ENCODE results near the gene TRPV4.

The TRPV4 gene

GRCh38 chr12:109775172-109775881 is 57.9 kb downstream of the TRPV4 start:
- peak; percentile 77 for DNase-seq

GRCh38 chr12:109773384-109774011 is 59.7 kb downstream of the TRPV4 start:
- DNase-seq: peak; percentile 81

- peak; percentile 41 for DNase-seq
These were observed 60.4 kb downstream of the TRPV4 start for GRCh38 chr12:109772622-109773321.

GRCh38 chr12:109771746-109772621 is 61.2 kb downstream of the TRPV4 start:
- peak; percentile 63 for DNase-seq

- no peak for DNase-seq
These were observed 62.1 kb downstream of the TRPV4 start for GRCh38 chr12:109770861-109771670.

- no peak for DNase-seq
These were observed 62.9 kb downstream of the TRPV4 start for GRCh38 chr12:109770104-109770860.

- no peak for DNase-seq
These were observed 64.1 kb downstream of the TRPV4 start for GRCh38 chr12:109768901-109769670.

GRCh38 chr12:109767991-109768900 is 65.0 kb downstream of the TRPV4 start:
- DNase-seq: no peak

- DNase-seq: no peak
These were observed 65.7 kb downstream of the TRPV4 start for GRCh38 chr12:109767456-109767855.

- DNase-seq: no peak
These were observed 66.9 kb downstream of the TRPV4 start for GRCh38 chr12:109766251-109766778.

GRCh38 chr12:109765446-109765810 is 67.8 kb downstream of the TRPV4 start:
- DNase-seq: no peak

- no peak for DNase-seq
These were observed 68.3 kb downstream of the TRPV4 start for GRCh38 chr12:109764776-109765445.

GRCh38 chr12:109764123-109764522 is 69.1 kb downstream of the TRPV4 start:
- peak; percentile 45 for DNase-seq

GRCh38 chr12:109763201-109763841 is 69.9 kb downstream of the TRPV4 start:
- peak; percentile 23 for DNase-seq

GRCh38 chr12:109762673-109763191 is 70.5 kb downstream of the TRPV4 start:
- DNase-seq: no peak

GRCh38 chr12:109762071-109762672 is 71.0 kb downstream of the TRPV4 start:
- DNase-seq: no peak
